ENCODE results near the gene TUBG2. TPM values are rescaled to one million over a fixed set of nuclear protein-coding genes. Genes with fewer than 3 reads are reported as not detected.
A peak's percentile ranks its signal among the peaks of the same experiment; 100 is the strongest.
"Not testable (repeated sequence)": the region's sequence is repeated elsewhere in the genome, so short reads cannot be mapped to it uniquely, and the experiment has no call there.

The TUBG2 gene
- total RNA-seq, 1 donor from 2014 or later = 44.7 TPM

DNA sequence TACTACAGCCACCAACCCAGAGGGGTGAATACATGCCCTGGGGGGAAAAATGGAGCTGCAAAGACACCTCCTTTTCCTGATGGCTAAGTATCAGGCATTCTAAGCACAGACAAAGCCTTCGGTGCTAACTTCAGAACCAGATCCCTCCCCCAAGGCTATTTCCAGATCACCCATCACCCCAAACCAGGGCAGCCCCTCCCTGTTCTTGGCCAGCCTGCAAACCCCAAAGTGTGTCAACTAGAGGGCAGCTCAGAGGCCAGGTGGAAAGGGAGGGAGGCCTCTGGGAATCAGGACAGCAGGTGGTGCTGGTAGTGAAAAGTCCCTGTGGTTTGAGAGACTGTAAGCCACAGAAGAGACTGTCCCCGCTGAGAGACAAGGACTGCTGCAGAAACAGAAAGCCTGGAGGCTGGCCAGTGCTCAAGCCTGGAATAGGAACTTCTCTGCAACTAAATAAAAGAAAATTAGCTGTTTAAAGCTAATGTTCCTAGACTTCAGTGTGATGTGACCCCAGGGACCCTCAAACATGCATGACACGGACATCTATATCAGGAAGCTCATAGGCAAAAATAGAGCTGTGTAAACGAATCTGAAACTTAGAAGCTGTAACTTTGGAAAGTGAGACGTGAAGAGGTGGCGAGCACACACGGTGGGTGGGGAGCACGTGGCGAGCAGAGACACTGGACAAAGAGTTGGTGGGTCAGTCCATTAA lies 40.5 kb upstream of the TUBG2 start:
- no peak overlapping the region for H3K4me3 ChIP-seq
- no peak for DNase-seq (ENCODE audit: extremely low spot score in 2 of 2)
- no peak overlapping the region for H3K27ac ChIP-seq
- no peaks in the 10 kb centered on the region for H3K27me3 ChIP-seq
- no peaks in the 10 kb centered on the region for H3K9me3 ChIP-seq
- intact Hi-C loops (cut with DNase I) = no loop called here
- H3K36me3 ChIP-seq = peaks cover 0 to 22% of the 10 kb centered on the region in 2 donors
- H3K4me1 ChIP-seq = peaks cover 10% of the 10 kb centered on the region
- TF ChIP-seq POLR2A (IDR thresholded peaks at IDR 0.05) = no peak
- peak in 1 of 2 donors; percentile 36 for TF ChIP-seq POLR2AphosphoS5 (IDR thresholded peaks at IDR 0.05; ENCODE audit: insufficient read depth in 1 of 2, low read depth in 1 of 2)
- TF ChIP-seq, protein P1, sequence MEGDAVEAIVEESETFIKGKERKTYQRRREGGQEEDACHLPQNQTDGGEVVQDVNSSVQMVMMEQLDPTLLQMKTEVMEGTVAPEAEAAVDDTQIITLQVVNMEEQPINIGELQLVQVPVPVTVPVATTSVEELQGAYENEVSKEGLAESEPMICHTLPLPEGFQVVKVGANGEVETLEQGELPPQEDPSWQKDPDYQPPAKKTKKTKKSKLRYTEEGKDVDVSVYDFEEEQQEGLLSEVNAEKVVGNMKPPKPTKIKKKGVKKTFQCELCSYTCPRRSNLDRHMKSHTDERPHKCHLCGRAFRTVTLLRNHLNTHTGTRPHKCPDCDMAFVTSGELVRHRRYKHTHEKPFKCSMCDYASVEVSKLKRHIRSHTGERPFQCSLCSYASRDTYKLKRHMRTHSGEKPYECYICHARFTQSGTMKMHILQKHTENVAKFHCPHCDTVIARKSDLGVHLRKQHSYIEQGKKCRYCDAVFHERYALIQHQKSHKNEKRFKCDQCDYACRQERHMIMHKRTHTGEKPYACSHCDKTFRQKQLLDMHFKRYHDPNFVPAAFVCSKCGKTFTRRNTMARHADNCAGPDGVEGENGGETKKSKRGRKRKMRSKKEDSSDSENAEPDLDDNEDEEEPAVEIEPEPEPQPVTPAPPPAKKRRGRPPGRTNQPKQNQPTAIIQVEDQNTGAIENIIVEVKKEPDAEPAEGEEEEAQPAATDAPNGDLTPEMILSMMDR (IDR thresholded peaks at IDR 0.05) = no peak

DNA sequence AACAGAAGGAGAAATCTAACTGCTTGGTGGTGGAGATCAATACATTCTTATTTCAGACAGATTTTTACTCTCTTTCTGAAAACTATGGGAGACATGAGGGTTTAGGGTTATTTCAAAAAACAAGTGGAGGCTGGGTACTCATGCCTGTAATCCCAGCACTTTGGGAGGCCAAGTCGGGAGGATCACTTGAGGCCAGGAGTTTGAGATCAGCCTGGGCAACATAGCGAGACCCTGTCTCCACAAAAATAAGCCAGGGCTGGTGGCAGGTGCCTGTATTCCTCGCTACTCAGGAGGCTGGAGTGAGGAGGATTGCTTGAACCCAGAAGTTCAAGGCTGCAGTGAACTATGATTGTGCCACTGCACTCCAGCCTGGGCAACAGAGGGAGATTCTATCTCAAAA lies 37.1 kb upstream of the TUBG2 start:
- intact Hi-C loops (cut with DNase I); DNase-seq (ENCODE audit: extremely low spot score in 2 of 2); H3K4me3 ChIP-seq; H3K36me3 ChIP-seq; H3K27ac ChIP-seq; H3K9me3 ChIP-seq; H3K27me3 ChIP-seq: not testable (repeated sequence)
- peaks cover 15% of the 10 kb centered on the region for H3K4me1 ChIP-seq

DNA sequence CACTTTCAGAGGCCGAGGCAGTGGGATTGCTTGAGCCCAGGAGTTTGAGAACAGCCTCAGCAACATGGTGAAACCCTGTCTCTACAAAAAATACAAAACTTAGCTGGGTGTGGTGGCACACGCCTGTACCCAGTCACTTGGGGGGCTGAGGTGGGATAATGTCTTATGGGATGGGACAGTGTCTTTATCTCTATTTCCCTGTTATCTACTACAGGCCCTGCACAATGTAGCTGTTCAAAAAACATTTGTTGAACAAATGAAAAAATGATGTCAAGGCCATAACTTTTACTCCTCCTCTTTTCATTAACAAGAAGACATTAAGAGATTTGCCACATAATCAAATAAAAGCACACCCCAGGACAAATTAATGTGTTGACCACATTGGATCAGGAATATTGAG lies 35.8 kb upstream of the TUBG2 start:
- no peak overlapping the region for H3K4me3 ChIP-seq
- intact Hi-C loops (cut with DNase I) = no loop called here
- no peak overlapping the region for H3K27ac ChIP-seq
- no peaks in the 10 kb centered on the region for H3K36me3 ChIP-seq
- TF ChIP-seq POLR2A (IDR thresholded peaks at IDR 0.05) = no peak
- TF ChIP-seq, protein P1 (IDR thresholded peaks at IDR 0.05) = no peak
- TF ChIP-seq POLR2AphosphoS5 (IDR thresholded peaks at IDR 0.05; ENCODE audit: insufficient read depth in 1 of 2, low read depth in 1 of 2) = no peak
- peaks cover 12% of the 10 kb centered on the region for H3K4me1 ChIP-seq
- DNase-seq (ENCODE audit: extremely low spot score in 2 of 2) = no peak
- no peaks in the 10 kb centered on the region for H3K27me3 ChIP-seq
- no peaks in the 10 kb centered on the region for H3K9me3 ChIP-seq

DNA sequence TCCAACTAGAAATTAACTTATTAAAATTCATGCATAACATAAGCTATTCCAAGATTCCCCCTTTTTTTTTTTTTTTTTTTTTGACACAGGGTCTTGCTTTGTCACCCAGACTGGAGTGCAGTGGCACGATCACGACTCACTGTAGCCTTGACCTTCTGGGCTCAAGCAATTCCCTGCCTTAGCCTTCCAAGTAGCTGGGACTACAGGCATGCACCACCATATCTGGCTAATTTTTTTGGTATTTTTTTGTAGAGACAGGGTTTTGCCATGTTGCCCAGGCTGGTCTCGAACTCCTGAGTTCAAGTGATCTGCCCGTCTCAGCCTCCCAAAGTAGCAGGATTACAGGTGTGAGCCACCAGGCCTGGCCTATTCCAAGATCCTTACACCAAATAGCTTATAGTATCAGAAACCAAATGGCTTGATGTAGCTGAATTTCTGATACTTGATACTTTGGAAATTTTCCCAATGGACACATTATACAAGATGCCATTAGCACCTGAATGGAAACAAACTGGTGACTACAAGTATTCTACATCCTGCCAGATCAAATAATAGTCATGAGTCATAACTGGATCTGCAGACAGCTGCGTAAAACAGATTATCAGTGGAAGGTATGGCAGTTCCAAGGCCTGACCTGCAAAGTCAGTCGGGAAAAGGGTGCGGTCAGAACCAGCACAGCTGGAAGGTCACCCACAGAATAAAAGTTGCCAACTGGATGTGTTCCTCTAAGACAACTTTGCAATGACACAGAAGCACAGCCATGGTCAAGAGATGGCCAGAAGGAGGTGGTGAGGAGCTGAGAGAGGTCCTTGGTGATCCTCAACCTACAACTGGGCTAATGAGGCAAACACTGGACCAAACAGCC lies 35.1 kb upstream of the TUBG2 start:
- H3K9me3 ChIP-seq = no peaks in the 10 kb centered on the region
- intact Hi-C loops (cut with DNase I) = no loop called here
- peaks cover 5% of the 10 kb centered on the region for H3K4me1 ChIP-seq
- no peak overlapping the region for H3K27ac ChIP-seq
- no peak overlapping the region for H3K4me3 ChIP-seq
- H3K36me3 ChIP-seq = no peaks in the 10 kb centered on the region
- no peaks in the 10 kb centered on the region for H3K27me3 ChIP-seq
- no peak for DNase-seq (ENCODE audit: extremely low spot score in 2 of 2)
- TF ChIP-seq, protein P1 (IDR thresholded peaks at IDR 0.05) = no peak
- TF ChIP-seq POLR2A (IDR thresholded peaks at IDR 0.05) (no peak), POLR2AphosphoS5 (IDR thresholded peaks at IDR 0.05; ENCODE audit: insufficient read depth in 1 of 2, low read depth in 1 of 2) (peak in 1 of 2 donors; percentile 91)

DNA sequence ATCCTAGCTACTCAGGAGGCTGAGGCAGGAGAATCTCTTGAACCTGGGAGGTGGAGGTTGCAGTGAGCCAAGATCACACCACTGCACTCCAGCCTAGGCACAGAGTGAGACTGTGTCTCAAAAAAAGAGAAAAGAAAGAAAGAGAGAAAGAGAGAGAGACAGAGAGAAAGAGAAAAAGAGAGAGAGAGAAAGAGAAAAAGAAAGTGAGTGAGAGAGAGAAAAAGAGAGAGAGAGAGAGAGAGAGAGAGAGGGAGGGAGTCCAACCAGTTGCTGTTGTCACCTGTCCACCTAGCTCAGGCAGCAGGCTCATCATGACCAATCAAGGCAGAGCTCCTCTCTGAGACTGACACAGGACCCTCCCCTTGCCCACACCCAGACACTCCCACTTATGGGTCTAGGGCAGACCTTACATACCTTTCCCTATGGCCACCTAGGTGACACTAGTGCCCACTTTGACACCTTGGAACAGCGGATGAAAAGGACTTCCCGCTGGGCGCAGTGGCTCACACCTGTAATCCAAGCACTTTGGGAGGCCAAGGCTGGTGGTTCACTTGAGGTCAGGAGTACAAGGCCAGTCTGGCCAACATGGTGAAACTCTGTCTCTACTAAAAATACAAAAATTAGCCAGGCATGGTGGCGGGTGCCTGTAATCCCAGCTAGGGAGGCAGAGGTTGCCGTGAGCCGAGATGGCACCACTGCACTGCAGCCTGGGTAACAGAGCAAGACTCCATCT lies 31.9 kb upstream of the TUBG2 start:
- H3K27me3 ChIP-seq; intact Hi-C loops (cut with DNase I); H3K36me3 ChIP-seq; H3K4me3 ChIP-seq; H3K4me1 ChIP-seq; DNase-seq (ENCODE audit: extremely low spot score in 2 of 2); H3K9me3 ChIP-seq; H3K27ac ChIP-seq: not testable (repeated sequence)
